Hematopoietic multipotent progenitor cell treated with erythropoietin and hydrocortisone succinate and interleukin-3 and kit ligand, for 17 days (in vitro differentiated cells): ENCODE measurements around the gene USP13.
"Not testable (repeated sequence)": the region's sequence is repeated elsewhere in the genome, so short reads cannot be mapped to it uniquely, and the experiment has no call there.

Source experiments
- DNase-seq: peaks from one replicate; pipeline ENCODE4 v3.0.0-alpha.2; 2015; ENCODE audit warnings: low spot score

The USP13 gene, protein sequence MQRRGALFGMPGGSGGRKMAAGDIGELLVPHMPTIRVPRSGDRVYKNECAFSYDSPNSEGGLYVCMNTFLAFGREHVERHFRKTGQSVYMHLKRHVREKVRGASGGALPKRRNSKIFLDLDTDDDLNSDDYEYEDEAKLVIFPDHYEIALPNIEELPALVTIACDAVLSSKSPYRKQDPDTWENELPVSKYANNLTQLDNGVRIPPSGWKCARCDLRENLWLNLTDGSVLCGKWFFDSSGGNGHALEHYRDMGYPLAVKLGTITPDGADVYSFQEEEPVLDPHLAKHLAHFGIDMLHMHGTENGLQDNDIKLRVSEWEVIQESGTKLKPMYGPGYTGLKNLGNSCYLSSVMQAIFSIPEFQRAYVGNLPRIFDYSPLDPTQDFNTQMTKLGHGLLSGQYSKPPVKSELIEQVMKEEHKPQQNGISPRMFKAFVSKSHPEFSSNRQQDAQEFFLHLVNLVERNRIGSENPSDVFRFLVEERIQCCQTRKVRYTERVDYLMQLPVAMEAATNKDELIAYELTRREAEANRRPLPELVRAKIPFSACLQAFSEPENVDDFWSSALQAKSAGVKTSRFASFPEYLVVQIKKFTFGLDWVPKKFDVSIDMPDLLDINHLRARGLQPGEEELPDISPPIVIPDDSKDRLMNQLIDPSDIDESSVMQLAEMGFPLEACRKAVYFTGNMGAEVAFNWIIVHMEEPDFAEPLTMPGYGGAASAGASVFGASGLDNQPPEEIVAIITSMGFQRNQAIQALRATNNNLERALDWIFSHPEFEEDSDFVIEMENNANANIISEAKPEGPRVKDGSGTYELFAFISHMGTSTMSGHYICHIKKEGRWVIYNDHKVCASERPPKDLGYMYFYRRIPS

GRCh38 chr3:179652447-179653095 is at the start of gene USP13:
TSS of gene USP13 (plus strand) at chr3:179653040. CDS start at chr3:179653226, 186 bp downstream.
- no peak for DNase-seq

- DNase-seq: no peak
Observed at GRCh38 chr3:179603321-179603720, 49.5 kb upstream of the USP13 start.

- no peak for DNase-seq
Observed at GRCh38 chr3:179603831-179604230, 49.0 kb upstream of the USP13 start.

DNA sequence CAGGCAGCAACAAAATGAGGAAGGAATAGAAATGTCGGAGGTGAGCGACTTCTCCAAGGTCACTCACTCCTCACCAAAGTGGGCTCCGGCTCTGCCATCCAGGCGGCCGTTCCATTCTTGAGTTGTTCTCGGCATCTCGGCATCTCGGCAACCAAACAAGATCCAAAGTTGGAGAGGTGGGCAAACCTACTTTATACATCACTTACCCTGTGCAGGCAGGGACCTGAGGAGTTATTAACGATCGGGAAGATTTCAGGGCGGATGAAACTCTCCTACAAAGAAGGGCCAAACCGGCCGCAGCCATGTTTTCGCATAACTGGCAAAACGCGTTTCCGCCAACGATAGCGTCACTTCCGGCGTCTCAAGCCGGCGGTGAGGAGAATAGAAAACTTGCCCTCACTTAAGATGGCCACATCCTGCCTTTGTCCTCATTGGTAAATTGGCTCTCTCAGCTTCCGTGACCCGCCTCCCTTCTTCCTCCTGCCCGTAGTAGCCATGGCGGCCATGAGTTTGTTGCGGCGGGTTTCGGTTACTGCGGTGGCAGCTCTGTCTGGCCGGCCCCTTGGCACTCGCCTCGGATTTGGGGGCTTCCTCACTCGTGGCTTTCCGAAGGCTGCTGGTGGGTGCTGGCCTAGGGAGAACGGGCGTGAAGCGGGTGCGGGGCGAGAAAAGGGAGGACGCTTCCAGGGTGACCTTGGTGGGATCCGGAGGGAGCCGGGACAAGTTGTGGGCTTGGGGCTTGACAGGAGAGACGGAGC is 48.3 kb upstream of the USP13 start, which contains the start of the genes MRPL47 and NDUFB5:
TSS of gene MRPL47 (minus strand) at position 318 of the 758 bp plus-strand sequence. CDS start at position 304, 14 bp downstream.
TSS of gene NDUFB5 (plus strand) at position 474 of the 758 bp plus-strand sequence. CDS start at position 496, 22 bp downstream.
- DNase-seq: peak; percentile 98

GRCh38 chr3:179606534-179607085 is 46.2 kb upstream of the USP13 start:
- no peak for DNase-seq

DNA sequence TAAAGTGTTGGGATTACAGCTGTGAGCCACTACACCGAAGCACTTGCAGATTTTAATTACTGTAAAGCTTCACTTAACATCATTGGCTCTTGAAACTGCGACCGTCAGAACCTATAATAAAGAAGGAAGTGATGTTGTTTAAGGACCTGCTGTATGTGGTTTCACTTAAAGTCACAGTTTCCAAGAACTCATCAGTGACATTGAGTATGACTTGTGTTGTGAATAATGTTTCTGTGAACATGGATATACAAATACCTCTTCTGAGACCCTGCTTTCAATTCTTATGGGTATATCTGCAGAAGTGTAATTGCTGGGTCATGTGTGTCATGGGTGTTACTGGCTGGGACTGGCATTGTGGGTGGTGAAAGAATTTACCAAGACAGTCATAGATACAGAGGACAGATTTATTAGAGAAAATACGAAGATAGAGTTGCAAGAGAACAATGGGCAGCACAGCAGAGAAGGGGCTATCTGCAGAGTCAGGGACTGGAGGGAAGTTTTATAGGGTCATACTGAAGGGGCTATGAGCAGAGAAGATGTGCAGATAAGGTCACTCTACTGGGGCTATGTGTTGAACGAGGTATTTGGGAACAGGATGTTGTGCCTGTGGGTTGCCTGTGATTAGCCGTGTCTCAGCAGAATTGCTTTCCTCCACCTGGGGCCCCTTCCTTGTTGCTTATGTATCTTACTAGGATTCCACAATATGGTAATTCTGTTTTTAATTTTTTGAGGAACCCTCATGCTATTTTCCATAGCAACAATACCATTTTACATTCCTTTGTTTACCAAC is 43.7 kb upstream of the USP13 start:
- no peak for DNase-seq

DNA sequence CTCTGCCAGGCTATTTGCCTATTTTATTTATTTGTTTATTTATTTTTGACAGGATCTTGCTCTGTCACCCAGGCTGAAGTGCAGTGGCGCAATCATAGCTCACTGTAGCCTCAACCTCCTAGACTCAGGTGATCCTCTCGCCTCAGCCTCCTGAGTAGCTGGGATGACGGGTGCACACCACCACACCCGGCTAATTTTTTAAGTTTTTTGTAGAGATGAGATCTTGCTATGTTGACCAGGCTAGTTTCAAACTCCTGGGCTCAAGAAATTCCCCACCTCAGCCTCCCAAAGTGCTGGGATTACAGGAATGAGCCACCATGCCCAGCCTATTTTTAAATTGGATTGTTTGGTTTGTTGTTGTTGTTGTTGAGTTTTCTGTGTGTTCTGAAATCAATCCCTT is 42.8 kb upstream of the USP13 start:
- no peak for DNase-seq

- DNase-seq: no peak
Observed at GRCh38 chr3:179613807-179614206, 39.0 kb upstream of the USP13 start.

DNA sequence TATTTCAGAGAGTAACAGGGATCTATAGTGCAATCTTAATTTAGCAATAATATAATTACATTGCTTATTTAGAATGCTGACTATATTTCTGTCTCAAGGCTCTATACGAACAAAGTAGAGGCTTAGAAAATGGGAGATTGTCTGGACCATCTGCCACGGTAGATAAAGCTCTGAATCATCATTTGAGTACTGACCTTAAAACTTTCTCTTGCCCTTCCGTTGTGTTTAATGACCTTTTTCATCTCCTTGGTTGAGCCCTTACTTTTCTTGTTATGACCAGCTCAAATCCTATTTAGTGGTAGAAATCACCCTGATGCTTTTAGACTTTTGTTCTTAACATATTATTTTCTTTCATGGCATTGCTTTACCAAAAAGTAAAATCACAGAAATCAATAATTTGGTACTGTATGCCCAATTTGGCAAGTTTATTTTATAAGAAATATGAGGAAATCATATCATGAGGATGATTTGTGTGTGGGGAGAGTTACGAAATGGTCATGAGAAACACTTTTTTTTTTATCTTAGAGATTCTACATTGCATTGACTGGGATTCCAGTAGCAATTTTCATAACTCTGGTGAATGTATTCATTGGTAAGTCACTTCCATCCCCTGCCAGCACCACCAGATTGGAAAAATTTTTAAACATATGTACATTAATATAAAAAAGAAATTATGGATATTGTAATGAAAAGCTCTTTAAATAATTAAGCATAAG is 37.2 kb upstream of the USP13 start:
- DNase-seq: no peak

DNA sequence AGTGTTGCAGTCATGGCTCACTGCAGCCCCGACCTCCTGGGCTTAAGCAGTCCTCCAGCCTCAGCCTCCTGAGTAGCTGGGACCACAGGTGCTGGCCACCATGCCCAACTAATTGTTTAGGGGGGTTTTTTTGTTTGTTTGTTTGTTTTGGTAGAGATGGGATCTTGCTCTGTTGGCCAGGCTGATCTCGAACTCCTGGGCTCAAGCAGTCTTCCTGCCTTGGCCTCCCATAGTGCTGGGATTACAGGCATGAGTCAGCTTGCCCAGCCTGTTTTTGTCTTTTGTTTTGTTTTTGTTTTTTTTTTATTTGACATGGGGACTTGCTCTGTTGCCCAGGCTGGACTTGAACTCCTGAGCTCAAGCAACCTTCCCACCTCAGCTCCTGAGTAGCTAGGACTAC is 30.8 kb upstream of the USP13 start:
- no peak for DNase-seq

DNA sequence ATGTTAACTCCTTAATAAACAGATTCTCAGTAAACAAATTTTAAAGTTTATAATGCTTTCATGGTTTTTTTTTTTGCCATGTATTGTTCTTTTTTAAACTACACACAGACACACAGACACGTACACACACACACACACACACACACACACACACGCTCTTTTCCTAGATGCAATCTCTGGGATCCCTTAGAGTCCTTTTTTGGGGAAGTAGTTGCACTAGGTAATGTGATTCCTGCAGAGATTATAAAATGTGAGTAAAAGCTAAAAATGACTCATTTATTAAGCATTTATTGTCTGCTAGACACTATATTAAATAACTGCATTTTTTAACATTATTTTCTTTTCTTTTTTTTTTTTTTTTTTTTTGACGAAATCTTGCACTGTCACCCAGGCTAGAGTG is 28.4 kb upstream of the USP13 start:
- DNase-seq: no peak

DNA sequence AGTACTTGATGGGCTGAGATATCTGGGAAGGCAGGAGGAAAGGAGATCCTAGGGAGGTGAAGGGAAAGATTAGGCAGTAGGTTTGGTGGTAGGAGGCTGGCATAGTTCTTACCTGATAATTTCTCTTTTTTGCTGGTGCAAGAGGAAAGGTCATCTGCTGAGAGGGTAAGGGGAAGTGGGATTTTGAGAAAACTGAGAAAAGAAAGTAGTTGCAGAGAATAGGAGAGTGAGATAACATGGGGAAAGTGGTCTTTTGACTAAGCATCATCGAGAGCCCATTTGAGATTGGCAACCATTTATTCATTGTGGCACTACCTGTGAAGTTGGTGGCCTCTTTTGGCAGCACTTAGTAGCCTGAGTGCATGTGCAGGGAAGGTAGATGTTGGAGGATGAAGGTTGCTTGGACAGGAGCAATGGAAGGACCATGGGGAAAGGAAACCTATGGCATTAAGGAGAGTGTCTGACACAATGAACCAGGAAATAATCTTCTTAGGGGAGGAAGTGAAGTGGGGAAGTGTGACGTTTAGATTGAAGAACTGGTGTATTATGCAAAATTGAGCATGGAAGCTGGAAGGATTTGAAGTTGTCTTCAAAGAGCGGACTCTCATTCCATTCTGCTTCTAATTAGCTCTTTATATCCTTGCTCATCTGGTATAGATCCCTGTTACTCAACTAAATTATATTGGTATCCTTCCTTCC is 21.9 kb upstream of the USP13 start:
- DNase-seq: no peak

DNA sequence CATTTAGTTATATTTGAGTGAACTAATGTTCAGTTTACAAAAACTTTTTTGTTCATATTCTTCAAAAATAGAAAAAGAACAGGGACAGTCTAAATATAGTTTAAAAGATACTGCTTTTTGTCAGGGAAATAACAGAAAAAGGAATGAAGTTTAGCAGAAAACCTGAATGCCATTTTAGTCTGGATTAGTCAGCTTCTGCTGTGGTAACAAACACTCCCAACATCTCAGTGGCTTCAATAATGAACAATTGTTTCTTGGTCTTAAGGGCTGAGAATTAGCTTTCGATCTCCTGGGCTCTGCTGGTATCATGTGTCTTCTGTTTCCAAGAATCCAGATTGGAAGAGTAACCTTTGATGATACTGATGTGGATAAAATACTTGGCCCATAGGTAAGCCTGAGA is 12.4 kb upstream of the USP13 start:
- DNase-seq: no peak

GRCh38 chr3:179642871-179643270 is 10.0 kb upstream of the USP13 start:
- no peak for DNase-seq

- not testable (repeated sequence) for DNase-seq
Observed at GRCh38 chr3:179643837-179644236, 9.0 kb upstream of the USP13 start.

GRCh38 chr3:179646177-179646576 is 6.7 kb upstream of the USP13 start:
- DNase-seq: no peak

DNA sequence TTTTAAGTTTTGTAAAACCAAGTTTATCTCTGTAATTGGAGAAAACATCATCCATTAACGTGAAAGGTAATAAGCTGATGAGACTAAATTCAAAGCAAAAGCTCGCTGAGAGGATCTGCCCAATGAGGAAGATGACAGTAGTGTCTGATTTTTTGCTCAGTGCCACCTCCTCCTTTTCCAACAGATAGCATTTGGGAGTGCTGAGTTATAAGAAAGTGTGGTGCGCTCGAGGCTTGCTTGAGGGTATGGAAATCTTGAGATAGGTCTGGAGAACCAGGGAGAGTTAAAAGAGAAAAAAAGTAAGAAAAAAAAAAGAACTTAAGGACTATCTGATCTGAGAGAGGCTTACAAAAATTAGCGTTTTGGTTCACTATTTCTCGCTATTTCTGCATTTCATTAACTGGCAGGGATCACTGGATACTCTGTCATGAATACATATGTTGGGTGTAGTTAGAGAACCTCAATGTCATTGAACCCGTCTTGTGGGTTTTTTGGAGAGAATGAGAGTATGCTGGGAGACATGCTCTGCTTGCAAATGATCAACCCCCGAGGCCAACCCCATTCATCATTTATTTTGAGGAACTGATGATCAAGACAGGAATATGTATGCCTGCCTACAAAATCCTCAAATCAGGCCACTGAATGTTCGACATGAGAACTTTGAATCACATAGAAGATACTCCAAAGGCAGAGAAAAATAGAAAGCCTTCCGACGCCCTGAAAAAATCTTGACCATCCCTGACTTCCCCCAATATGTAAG is 973 bp upstream of the USP13 start:
- no peak for DNase-seq

DNA sequence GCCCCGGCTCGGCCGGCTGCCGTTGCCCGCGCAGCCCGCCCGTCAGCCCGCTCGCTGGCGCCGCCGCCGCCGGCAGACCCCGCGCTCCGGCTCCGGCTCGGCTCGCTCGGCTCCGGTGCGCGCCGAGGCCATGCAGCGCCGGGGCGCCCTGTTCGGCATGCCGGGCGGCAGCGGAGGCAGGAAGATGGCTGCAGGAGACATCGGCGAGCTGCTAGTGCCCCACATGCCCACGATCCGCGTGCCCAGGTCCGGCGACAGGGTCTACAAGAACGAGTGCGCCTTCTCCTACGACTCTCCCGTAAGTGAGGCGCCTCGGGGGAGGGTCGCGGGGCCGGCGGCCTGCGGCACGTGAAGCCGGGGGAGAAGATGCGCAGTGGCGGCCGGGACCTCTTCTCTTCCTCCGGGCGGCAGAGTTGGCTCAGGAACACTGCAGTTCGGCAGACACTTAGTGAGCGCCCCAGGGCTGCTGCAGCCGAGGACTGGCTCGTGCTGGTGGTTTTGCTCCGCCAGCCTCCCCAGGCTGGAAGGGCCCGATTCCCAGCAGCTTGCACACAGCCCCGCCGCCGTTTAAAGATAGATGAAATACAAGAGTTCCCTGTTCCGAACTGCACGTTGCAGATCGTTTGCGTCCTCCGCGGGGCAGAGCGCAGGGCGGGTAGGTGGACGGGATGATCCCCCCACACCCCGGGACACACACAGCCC is 407 bp downstream of the USP13 start:
- no peak for DNase-seq
